ENCODE measurements around the gene TRAF1.

DNA sequence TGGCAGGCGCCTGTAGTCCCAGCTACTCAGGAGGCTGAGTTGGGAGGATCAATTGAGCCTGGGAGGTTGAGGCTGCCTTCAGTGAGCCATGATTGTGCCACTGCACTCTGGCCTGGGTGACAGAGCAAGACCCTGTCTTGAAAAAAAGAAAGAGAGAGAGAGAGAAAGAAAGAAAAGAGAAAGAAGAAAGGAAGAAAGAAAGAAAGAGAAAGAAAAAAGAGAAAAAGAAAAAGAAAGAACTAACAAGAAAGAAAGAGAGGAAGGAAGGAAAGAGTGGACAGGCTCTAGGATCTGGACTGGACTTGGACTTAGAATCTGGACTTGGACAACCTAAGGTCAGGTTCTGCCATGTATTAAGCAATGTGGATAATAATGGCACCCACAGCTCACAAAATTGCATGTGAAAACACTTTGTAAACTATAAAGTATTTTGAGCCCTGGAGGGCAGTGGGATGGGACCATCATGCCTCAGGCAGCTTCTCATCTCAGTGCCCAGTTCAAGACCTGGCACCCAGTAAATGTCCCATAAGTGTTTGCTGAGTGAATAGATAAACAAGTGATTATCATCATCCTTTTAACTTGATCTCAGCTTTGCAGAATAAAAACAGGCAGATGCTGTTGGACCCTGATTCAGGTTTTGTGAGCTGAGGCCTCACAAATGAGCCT is 36.9 kb downstream of the TRAF1 start:
- TF ChIP-seq, protein P1, sequence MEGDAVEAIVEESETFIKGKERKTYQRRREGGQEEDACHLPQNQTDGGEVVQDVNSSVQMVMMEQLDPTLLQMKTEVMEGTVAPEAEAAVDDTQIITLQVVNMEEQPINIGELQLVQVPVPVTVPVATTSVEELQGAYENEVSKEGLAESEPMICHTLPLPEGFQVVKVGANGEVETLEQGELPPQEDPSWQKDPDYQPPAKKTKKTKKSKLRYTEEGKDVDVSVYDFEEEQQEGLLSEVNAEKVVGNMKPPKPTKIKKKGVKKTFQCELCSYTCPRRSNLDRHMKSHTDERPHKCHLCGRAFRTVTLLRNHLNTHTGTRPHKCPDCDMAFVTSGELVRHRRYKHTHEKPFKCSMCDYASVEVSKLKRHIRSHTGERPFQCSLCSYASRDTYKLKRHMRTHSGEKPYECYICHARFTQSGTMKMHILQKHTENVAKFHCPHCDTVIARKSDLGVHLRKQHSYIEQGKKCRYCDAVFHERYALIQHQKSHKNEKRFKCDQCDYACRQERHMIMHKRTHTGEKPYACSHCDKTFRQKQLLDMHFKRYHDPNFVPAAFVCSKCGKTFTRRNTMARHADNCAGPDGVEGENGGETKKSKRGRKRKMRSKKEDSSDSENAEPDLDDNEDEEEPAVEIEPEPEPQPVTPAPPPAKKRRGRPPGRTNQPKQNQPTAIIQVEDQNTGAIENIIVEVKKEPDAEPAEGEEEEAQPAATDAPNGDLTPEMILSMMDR (IDR thresholded peaks at IDR 0.05), result no peak
- no peak for TF ChIP-seq EZH2 (IDR thresholded peaks at IDR 0.05; ENCODE audit: borderline replicate concordance, insufficient read depth, low read depth, low read length, poor library complexity, severe bottlenecking)

Data from B cell (primary cell).